Measurements from ENCODE around the gene GLRX5.
"Not testable (repeated sequence)": the region's sequence is repeated elsewhere in the genome, so short reads cannot be mapped to it uniquely, and the experiment has no call there.

GLRX5 gene

DNA sequence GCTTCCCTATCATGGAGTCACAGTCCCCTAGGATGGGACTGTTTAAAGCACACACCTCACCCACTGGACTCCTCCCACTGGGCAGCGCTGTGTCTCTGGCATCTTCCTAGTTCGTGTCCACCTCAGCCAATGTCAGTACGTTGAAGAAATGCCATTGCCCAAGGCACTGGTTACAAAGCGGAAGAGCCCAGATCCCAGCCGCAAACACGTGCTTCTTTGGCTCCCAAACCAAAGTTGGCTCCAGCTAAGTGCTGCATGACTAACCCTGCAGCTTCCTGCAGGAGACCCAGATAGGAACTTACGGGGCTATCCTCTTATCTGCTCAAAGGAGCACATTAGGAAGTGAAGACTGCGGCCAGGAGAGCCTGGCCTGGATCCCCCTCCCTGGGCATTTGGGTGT, 27.7 kb upstream of the GLRX5 start:
- H3K27ac ChIP-seq = no peak overlapping the region
- no peaks in the 10 kb centered on the region for H3K27me3 ChIP-seq (ENCODE audit: control insufficient read depth, insufficient read depth, low read length)
- no peaks in the 10 kb centered on the region for H3K4me1 ChIP-seq
- no peak overlapping the region for H3K9ac ChIP-seq
- H2AFZ ChIP-seq = no peak overlapping the region
- H3K9me3 ChIP-seq (ENCODE audit: control insufficient read depth, low read length) = no peaks in the 10 kb centered on the region
- H3K4me2 ChIP-seq (ENCODE audit: low read length) = no peak overlapping the region
- H3K79me2 ChIP-seq = peaks cover 2% of the 10 kb centered on the region
- TF ChIP-seq, protein P1, sequence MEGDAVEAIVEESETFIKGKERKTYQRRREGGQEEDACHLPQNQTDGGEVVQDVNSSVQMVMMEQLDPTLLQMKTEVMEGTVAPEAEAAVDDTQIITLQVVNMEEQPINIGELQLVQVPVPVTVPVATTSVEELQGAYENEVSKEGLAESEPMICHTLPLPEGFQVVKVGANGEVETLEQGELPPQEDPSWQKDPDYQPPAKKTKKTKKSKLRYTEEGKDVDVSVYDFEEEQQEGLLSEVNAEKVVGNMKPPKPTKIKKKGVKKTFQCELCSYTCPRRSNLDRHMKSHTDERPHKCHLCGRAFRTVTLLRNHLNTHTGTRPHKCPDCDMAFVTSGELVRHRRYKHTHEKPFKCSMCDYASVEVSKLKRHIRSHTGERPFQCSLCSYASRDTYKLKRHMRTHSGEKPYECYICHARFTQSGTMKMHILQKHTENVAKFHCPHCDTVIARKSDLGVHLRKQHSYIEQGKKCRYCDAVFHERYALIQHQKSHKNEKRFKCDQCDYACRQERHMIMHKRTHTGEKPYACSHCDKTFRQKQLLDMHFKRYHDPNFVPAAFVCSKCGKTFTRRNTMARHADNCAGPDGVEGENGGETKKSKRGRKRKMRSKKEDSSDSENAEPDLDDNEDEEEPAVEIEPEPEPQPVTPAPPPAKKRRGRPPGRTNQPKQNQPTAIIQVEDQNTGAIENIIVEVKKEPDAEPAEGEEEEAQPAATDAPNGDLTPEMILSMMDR (IDR thresholded peaks at IDR 0.05) = no peak
- no peaks in the 10 kb centered on the region for H3K36me3 ChIP-seq (ENCODE audit: control insufficient read depth, insufficient read depth, low read length)
- no peak overlapping the region for H3K4me3 ChIP-seq (ENCODE audit: low read depth, low read length)

DNA sequence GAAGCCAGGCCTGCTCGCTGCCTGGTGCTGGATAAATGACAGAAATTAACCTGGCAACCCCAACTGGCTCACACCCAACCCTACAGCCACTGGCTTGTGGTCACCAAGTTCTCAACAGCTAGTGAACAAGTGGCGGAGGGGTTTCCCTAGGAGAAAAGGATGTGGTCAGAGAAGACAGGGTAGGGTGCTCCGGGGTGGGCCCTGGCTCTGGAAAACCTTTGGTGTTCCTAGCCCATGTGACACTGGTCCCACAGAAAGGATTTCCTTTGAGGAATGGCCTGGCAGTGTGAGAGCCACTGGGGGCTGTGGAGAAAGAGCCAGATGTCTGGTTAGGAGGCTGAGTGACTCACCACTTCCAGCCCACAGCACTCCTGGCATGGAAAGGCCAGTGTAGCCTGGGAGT, 27.1 kb upstream of the GLRX5 start:
- Histone ChIP-seq H3K9ac (no peak overlapping the region), H3K4me1 (no peaks in the 10 kb centered on the region), H2AFZ (no peak overlapping the region), H3K4me2 (ENCODE audit: low read length) (no peak overlapping the region), H3K27ac (no peak overlapping the region), H3K9me3 (ENCODE audit: control insufficient read depth, low read length) (no peaks in the 10 kb centered on the region), H3K36me3 (ENCODE audit: control insufficient read depth, insufficient read depth, low read length) (no peaks in the 10 kb centered on the region), H3K27me3 (ENCODE audit: control insufficient read depth, insufficient read depth, low read length) (no peaks in the 10 kb centered on the region), H3K4me3 (ENCODE audit: low read depth, low read length) (no peak overlapping the region), H3K79me2 (peaks cover 2% of the 10 kb centered on the region)
- TF ChIP-seq, protein P1 (IDR thresholded peaks at IDR 0.05) = no peak

DNA sequence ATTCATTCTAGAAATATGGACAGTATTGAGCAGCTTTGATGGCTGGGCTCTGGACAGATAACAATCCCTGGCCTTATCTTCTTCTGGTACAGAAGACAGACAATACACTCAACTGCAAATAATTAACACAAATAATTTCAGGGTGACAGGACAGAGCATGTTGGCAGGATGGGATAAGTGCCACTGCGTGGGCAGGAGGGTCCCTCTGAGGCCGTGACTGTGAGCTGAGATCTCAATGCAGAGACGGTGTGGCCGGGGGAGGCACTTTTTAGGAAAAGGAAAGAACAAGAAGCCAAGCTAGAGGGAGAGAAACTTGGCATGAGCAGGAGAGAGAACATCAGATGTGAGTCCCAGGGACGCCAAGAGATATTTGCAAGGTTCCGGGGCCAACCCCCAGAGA, 26.5 kb upstream of the GLRX5 start:
- no peak overlapping the region for H3K4me3 ChIP-seq (ENCODE audit: low read depth, low read length)
- no peaks in the 10 kb centered on the region for H3K4me1 ChIP-seq
- H2AFZ ChIP-seq = no peak overlapping the region
- no peak overlapping the region for H3K9ac ChIP-seq
- TF ChIP-seq, protein P1 (IDR thresholded peaks at IDR 0.05) = no peak
- H3K27ac ChIP-seq = no peak overlapping the region
- no peaks in the 10 kb centered on the region for H3K9me3 ChIP-seq (ENCODE audit: control insufficient read depth, low read length)
- no peaks in the 10 kb centered on the region for H3K27me3 ChIP-seq (ENCODE audit: control insufficient read depth, insufficient read depth, low read length)
- H3K4me2 ChIP-seq (ENCODE audit: low read length) = no peak overlapping the region
- no peaks in the 10 kb centered on the region for H3K36me3 ChIP-seq (ENCODE audit: control insufficient read depth, insufficient read depth, low read length)
- H3K79me2 ChIP-seq = peaks cover 2% of the 10 kb centered on the region

DNA sequence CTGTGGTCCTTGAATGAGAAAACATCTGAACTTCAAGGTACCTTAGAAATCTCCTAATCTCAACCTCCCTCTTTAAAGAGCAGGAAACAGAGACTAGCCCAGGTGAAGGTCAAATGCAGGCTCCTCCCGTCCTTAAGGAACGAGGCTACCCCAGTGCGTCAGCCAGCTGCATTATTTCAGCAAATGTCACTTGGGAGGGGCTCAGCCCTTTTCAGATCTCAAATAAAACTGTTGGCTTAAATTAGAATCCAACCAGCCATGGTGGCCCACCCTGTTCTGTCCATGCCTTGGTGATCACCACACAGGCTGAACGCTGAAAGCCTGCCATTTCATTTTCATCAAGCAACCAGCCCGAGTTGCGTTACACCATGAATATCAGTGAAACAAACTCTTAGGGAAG, 25.4 kb upstream of the GLRX5 start:
- Histone ChIP-seq H3K36me3 (ENCODE audit: control insufficient read depth, insufficient read depth, low read length) (no peaks in the 10 kb centered on the region), H2AFZ (no peak overlapping the region), H3K9me3 (ENCODE audit: control insufficient read depth, low read length) (no peaks in the 10 kb centered on the region), H3K4me3 (ENCODE audit: low read depth, low read length) (no peak overlapping the region), H3K27me3 (ENCODE audit: control insufficient read depth, insufficient read depth, low read length) (no peaks in the 10 kb centered on the region), H3K79me2 (peaks cover 2% of the 10 kb centered on the region), H3K4me2 (ENCODE audit: low read length) (no peak overlapping the region), H3K9ac (no peak overlapping the region), H3K27ac (no peak overlapping the region), H3K4me1 (no peaks in the 10 kb centered on the region)
- TF ChIP-seq, protein P1 (IDR thresholded peaks at IDR 0.05) = no peak

DNA sequence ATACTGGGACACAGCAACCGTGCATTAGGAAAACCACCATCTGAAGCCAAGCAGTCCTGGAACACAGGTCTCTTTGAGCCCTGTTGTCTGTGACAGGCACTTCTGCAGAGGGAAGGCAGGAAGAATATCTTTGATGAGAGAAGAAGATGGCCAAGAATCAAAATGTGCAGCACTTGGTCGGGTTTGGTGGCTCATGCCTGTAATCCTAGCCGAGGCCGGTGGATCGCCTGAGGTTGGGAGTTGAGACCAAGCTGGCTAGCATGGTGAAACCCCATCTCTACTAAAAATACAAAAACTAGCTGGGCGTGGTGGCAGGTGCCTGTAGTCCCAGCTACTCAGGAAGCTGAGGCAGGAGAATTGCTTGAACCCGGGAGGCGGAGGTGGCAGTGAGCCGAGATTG, 24.5 kb upstream of the GLRX5 start:
- H3K9me3 ChIP-seq (ENCODE audit: control insufficient read depth, low read length); H2AFZ ChIP-seq; H3K27me3 ChIP-seq (ENCODE audit: control insufficient read depth, insufficient read depth, low read length); H3K4me3 ChIP-seq (ENCODE audit: low read depth, low read length); H3K9ac ChIP-seq; H3K4me1 ChIP-seq; H3K36me3 ChIP-seq (ENCODE audit: control insufficient read depth, insufficient read depth, low read length); H3K27ac ChIP-seq; H3K79me2 ChIP-seq; H3K4me2 ChIP-seq (ENCODE audit: low read length): not testable (repeated sequence)

Measured in parathyroid adenoma (tissue), 2 donors.